Measurements from ENCODE around the gene LIN9. TPM values are rescaled to one million over a fixed set of nuclear protein-coding genes. Genes with fewer than 3 reads are reported as not detected.

The LIN9 gene
- 1 to 10 TPM; 3.5 to 7.1 TPM for total RNA-seq

- Histone ChIP-seq H3K9me3 (no peaks in the 10 kb centered on the region), H3K27ac (peak within 1 kb of the TSS; percentile 39), H3K4me3 (peak within 1 kb of the TSS; percentile 64), H3K36me3 (no peaks in the 10 kb centered on the region), H3K9ac (ENCODE audit: low read depth in 2 of 2, low read length in 2 of 2) (peak within 1 kb of the TSS; percentile 85 to 87), H3K4me1 (peaks cover 8% of the 10 kb centered on the region), H3K27me3 (no peaks in the 10 kb centered on the region)
- intact Hi-C loops (cut with DNase I), result no loop called here
- DNase-seq, result peak; percentile 96
- TF ChIP-seq CTCF (IDR thresholded peaks at IDR 0.05), result no peak
Observed at GRCh38 chr1:226308723-226309397, at the start of gene LIN9. TSS of gene LIN9 (minus strand) at chr1:226309164. CDS start at chr1:226309139, 25 bp downstream.

GRCh38 chr1:226357416-226357815 lies 48.5 kb upstream of the LIN9 start:
- Histone ChIP-seq H3K4me3 (no peak overlapping the region), H3K9ac (ENCODE audit: low read depth in 2 of 2, low read length in 2 of 2) (no peak overlapping the region), H3K36me3 (no peaks in the 10 kb centered on the region), H3K9me3 (no peaks in the 10 kb centered on the region), H3K27me3 (no peaks in the 10 kb centered on the region), H3K27ac (no peak overlapping the region), H3K4me1 (no peaks in the 10 kb centered on the region)
- TF ChIP-seq CTCF (IDR thresholded peaks at IDR 0.05), result no peak
- intact Hi-C loops (cut with DNase I), result no loop called here
- no peak for DNase-seq

- Histone ChIP-seq H3K4me1 (no peaks in the 10 kb centered on the region), H3K9me3 (no peaks in the 10 kb centered on the region), H3K27me3 (no peaks in the 10 kb centered on the region), H3K4me3 (no peak overlapping the region), H3K9ac (ENCODE audit: low read depth in 2 of 2, low read length in 2 of 2) (no peak overlapping the region), H3K27ac (no peak overlapping the region), H3K36me3 (no peaks in the 10 kb centered on the region)
- intact Hi-C loops (cut with DNase I), result no loop called here
- DNase-seq, result no peak
- no peak for TF ChIP-seq CTCF (IDR thresholded peaks at IDR 0.05)
Observed at GRCh38 chr1:226355669-226356551, 46.9 kb upstream of the LIN9 start.

GRCh38 chr1:226355016-226355415 lies 46.1 kb upstream of the LIN9 start:
- no peak overlapping the region for H3K27ac ChIP-seq
- no peaks in the 10 kb centered on the region for H3K27me3 ChIP-seq
- H3K4me1 ChIP-seq, result no peaks in the 10 kb centered on the region
- H3K9ac ChIP-seq (ENCODE audit: low read depth in 2 of 2, low read length in 2 of 2), result no peak overlapping the region
- H3K9me3 ChIP-seq, result no peaks in the 10 kb centered on the region
- no peaks in the 10 kb centered on the region for H3K36me3 ChIP-seq
- DNase-seq, result no peak
- no peak for TF ChIP-seq CTCF (IDR thresholded peaks at IDR 0.05)
- intact Hi-C loops (cut with DNase I), result no loop called here
- H3K4me3 ChIP-seq, result no peak overlapping the region

GRCh38 chr1:226353698-226354525 lies 44.9 kb upstream of the LIN9 start:
- no peak for TF ChIP-seq CTCF (IDR thresholded peaks at IDR 0.05)
- Histone ChIP-seq H3K27ac (no peak overlapping the region), H3K9me3 (no peaks in the 10 kb centered on the region), H3K9ac (ENCODE audit: low read depth in 2 of 2, low read length in 2 of 2) (no peak overlapping the region), H3K36me3 (no peaks in the 10 kb centered on the region), H3K4me1 (no peaks in the 10 kb centered on the region), H3K27me3 (no peaks in the 10 kb centered on the region), H3K4me3 (no peak overlapping the region)
- DNase-seq, result no peak
- intact Hi-C loops (cut with DNase I), result no loop called here
